ENCODE data around the gene COMMD9. TPM values are rescaled to one million over a fixed set of nuclear protein-coding genes. Genes with fewer than 3 reads are reported as not detected.

The COMMD9 gene
- total RNA-seq, 2 donors from 2014 or later: 26.3 to 32.8 TPM

DNA sequence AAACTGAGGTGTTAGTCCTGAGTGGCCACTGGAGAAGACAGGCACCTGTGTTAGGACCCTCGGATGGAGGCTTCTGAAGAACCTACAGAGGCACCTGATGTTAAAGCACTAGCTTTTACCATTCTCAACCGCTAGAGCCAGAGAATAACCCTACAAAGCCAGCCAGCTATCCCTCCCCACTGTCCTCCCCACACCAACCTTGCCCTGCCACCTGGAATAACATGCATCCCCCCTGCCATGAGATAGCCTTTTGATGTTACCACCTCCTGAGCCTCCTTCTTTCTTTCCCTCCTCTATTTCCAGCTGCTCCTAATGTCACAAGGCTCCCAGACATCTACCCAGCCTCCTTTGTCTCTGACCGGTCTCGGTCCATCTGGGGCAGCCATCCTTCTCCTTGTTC, 28.1 kb downstream of the COMMD9 start:
- no peaks in the 10 kb centered on the region for H3K36me3 ChIP-seq
- TF ChIP-seq, protein P1, sequence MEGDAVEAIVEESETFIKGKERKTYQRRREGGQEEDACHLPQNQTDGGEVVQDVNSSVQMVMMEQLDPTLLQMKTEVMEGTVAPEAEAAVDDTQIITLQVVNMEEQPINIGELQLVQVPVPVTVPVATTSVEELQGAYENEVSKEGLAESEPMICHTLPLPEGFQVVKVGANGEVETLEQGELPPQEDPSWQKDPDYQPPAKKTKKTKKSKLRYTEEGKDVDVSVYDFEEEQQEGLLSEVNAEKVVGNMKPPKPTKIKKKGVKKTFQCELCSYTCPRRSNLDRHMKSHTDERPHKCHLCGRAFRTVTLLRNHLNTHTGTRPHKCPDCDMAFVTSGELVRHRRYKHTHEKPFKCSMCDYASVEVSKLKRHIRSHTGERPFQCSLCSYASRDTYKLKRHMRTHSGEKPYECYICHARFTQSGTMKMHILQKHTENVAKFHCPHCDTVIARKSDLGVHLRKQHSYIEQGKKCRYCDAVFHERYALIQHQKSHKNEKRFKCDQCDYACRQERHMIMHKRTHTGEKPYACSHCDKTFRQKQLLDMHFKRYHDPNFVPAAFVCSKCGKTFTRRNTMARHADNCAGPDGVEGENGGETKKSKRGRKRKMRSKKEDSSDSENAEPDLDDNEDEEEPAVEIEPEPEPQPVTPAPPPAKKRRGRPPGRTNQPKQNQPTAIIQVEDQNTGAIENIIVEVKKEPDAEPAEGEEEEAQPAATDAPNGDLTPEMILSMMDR (IDR thresholded peaks at IDR 0.05): no peak
- no peak overlapping the region for H3K4me3 ChIP-seq
- H3K27ac ChIP-seq: no peak overlapping the region
- DNase-seq (ENCODE audit: low spot score): no peak
- peaks cover 0 to 2% of the 10 kb centered on the region in 2 donors for H3K4me1 ChIP-seq
- H3K9me3 ChIP-seq: peaks cover 0 to 3% of the 10 kb centered on the region in 2 donors
- no peaks in the 10 kb centered on the region for H3K27me3 ChIP-seq

DNA sequence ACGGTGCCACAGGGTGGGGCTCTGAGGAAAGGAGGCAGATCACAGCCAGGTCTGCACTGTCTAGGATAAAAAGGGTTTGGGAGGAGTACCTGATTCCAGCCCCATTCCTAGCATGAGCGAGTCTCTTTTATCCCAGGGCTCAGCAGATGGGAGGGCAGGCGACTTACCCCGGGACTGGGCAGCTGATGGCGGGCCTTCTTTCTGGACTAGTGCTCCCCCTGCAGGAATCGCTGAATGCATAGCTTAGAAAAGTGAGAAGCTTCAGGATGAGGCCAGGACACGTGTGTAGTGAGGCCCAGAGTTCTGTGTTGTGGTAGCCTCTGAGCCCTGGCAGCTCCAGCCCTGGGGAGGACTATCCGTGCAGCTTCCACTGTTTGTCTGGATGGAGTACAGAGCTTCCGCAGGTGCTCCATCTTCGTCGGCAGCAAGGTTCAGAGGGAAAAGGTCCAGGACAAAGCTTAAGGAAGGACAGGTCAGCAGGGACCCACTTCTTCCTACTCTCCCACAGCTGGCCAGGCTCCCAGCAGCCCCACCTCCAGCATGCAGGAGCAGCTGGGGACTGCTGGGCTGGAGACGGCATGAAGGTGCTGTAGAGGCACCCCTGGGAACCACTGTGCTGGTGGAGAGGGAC, 30.4 kb downstream of the COMMD9 start:
- H3K36me3 ChIP-seq: no peaks in the 10 kb centered on the region
- H3K9me3 ChIP-seq: peaks cover 0 to 5% of the 10 kb centered on the region in 2 donors
- TF ChIP-seq, protein P1 (IDR thresholded peaks at IDR 0.05): peak in 1 of 2 donors; percentile 64
- H3K27me3 ChIP-seq: no peaks in the 10 kb centered on the region
- no peak overlapping the region for H3K4me3 ChIP-seq
- DNase-seq (ENCODE audit: low spot score): peak; percentile 62
- no peak overlapping the region for H3K27ac ChIP-seq
- H3K4me1 ChIP-seq: peaks cover 0 to 2% of the 10 kb centered on the region in 2 donors

DNA sequence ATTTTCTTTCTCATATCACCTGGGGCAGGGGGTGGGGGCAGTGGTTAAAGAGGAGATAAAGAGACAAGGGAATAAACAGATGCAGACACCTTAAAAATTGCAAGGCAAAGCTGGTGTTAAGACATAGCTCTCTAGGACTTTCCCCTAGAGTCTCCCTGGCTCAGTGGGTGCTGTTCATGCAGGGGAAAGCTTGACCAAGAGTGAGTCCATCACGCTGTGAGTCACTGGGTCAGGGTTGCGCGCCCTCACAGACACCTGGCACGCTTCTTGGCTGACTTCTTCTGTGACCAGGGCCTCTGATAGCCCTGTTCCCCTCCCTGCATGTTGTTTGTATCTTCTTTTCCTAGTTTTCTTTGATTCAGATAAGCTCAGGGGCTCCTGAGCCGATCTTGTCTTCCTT, 31.9 kb downstream of the COMMD9 start:
- H3K27ac ChIP-seq: no peak overlapping the region
- no peak overlapping the region for H3K4me3 ChIP-seq
- DNase-seq (ENCODE audit: low spot score): no peak
- peaks cover 0 to 5% of the 10 kb centered on the region in 2 donors for H3K9me3 ChIP-seq
- TF ChIP-seq, protein P1 (IDR thresholded peaks at IDR 0.05): no peak
- no peaks in the 10 kb centered on the region for H3K36me3 ChIP-seq
- no peaks in the 10 kb centered on the region for H3K27me3 ChIP-seq
- H3K4me1 ChIP-seq: peaks cover 0 to 2% of the 10 kb centered on the region in 2 donors

DNA sequence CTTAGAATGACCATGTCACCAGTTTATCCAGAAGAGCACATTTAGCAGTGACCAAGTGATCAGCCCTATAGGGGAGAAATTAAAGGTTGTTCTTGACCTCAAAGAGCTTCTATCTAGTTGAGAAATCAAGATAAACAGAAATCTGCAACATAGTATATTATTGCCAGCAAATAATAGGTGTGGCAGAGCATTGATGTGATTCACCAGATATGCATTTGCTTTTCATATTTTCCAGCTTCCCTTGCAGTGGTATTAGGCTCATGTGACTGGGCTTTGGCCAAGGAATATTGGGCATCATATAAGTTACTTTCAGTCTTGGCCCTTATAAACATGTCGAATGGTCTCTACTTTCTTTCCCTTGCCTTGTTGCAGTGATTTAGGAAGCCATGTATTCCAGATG, 34.5 kb downstream of the COMMD9 start:
- Histone ChIP-seq H3K36me3 (no peaks in the 10 kb centered on the region), H3K9me3 (peaks cover 3 to 11% of the 10 kb centered on the region in 2 donors), H3K27me3 (no peaks in the 10 kb centered on the region), H3K4me1 (peaks cover 0 to 2% of the 10 kb centered on the region in 2 donors), H3K4me3 (no peak overlapping the region), H3K27ac (no peak overlapping the region)
- no peak for DNase-seq (ENCODE audit: low spot score)
- TF ChIP-seq, protein P1 (IDR thresholded peaks at IDR 0.05): no peak

DNA sequence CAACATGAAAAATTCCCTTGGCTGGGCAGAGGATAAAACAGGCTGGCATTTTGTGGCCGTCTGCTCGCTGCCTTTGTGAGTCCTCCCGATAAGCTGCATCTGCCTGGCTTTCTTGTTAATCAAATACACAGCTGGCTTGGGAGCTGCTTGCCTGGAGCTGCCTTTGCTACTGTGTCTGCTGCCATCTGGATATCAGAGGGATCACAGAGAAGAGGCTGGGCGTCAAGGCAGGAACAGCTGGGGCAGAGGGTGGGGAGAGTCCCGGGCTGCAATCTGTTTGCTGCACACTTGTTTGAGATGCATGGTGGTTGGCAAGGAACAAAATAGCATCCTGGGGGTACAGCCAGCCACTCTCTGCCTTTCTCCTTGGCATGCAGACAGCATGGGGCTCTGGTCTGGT, 36.0 kb downstream of the COMMD9 start:
- Histone ChIP-seq H3K27me3 (no peaks in the 10 kb centered on the region), H3K4me1 (no peaks in the 10 kb centered on the region), H3K9me3 (peaks cover 3 to 11% of the 10 kb centered on the region in 2 donors), H3K36me3 (no peaks in the 10 kb centered on the region), H3K4me3 (no peak overlapping the region), H3K27ac (no peak overlapping the region)
- TF ChIP-seq, protein P1 (IDR thresholded peaks at IDR 0.05): no peak
- no peak for DNase-seq (ENCODE audit: low spot score)

DNA sequence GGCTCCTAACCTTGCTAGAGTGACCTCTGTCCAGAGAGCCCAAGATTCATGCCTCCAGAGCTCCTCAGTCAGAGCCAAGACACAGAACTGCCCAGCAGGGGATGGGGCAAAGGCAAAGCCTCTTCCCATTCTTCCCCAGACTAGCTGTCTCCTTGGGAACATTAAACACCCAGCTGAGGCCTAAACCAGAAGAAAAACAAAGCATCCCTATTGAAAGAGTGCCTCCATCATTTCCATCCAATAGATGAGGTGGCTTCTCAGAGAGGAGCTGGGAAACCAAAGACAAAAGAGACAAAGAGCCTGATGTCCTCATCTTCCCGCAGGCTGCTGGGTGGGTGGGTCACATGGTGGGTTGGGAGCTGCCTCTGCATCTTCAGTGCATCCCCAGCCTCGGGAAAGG, 37.4 kb downstream of the COMMD9 start:
- TF ChIP-seq, protein P1 (IDR thresholded peaks at IDR 0.05): no peak
- Histone ChIP-seq H3K9me3 (peaks cover 3 to 11% of the 10 kb centered on the region in 2 donors), H3K4me1 (no peaks in the 10 kb centered on the region)

More for the DNA sequence above, 37.4 kb downstream of the COMMD9 start:
- no peak for DNase-seq (ENCODE audit: low spot score)
- Histone ChIP-seq H3K4me3 (no peak overlapping the region), H3K27ac (no peak overlapping the region), H3K36me3 (no peaks in the 10 kb centered on the region), H3K27me3 (no peaks in the 10 kb centered on the region)

Data from right atrium auricular region (tissue), 2 donors.